Endothelial cell of umbilical vein (primary cell): ENCODE results near the gene TCF7. TPM values are rescaled to one million over a fixed set of nuclear protein-coding genes. Genes with fewer than 3 reads are reported as not detected.

Experiments
- BruUV-seq: library from RNA; stranded (reverse); fragments of 400-500 nt; replicated peaks from 2 replicates; lab custom pipeline; 2021; lab: Mats Ljungman, UMichigan
- CTCF ChIA-PET: fragments of 300-600, 350-600 bp; sonication (Branson Sonifier 250); formaldehyde crosslinking; loops from one replicate; lab custom pipeline; 2021; ENCODE audit warnings: antibody characterized with exemption, inconsistent platforms; lab: Charles Lee
- POLR2A ChIA-PET: fragments of 300-600, 350-600 bp; sonication (Branson Sonifier 250); formaldehyde crosslinking; loops from one replicate; lab custom pipeline; 2021; ENCODE audit warnings: antibody characterized with exemption, inconsistent platforms; lab: Charles Lee
- DNase-seq: peaks from one replicate; pipeline ENCODE4 v3.0.0-alpha.2; 2011; ENCODE audit warnings: low read depth, low spot score
- FAIRE-seq: peaks from 2 replicates; lab custom pipeline; 2011; peaks lifted over from hg19 to GRCh38; lab: Jason Lieb, UNC
- H2AFZ ChIP-seq: 2 replicates; pipeline ENCODE4 v1.6.0; 2012; ENCODE audit warnings: low read depth, low read length, control low read depth, inconsistent platforms
- H3K27ac ChIP-seq: 2 replicates; pipeline ENCODE4 v1.5.1; 2011; ENCODE audit warnings: low read depth, mild to moderate bottlenecking, control low read depth, low read length, moderate library complexity; ENCODE audit not compliant: insufficient read depth
- H3K27me3 ChIP-seq, 2 experiments: 2 replicates each; pipeline versions ENCODE4 v1.6.0 to v1.6.1; 2011; ENCODE audit warnings: low read length in 2 of 2, mixed read lengths in 1 of 2; ENCODE audit not compliant: control insufficient read depth in 2 of 2, insufficient read depth in 2 of 2
- H3K36me3 ChIP-seq, 2 experiments: 2 replicates in 1 of 2; 3 replicates in 1 of 2; pipeline ENCODE4 v1.5.1; 2011; ENCODE audit warnings: low read length in 2 of 2, mild to moderate bottlenecking in 1 of 2, moderate library complexity in 1 of 2; ENCODE audit not compliant: control insufficient read depth in 2 of 2, insufficient read depth in 2 of 2; ENCODE audit errors: extremely low read depth in 1 of 2
- H3K4me1 ChIP-seq: 3 replicates; pipeline ENCODE4 v1.5.1; 2011; ENCODE audit warnings: mild to moderate bottlenecking, low read length; ENCODE audit not compliant: control insufficient read depth, insufficient read depth; ENCODE audit errors: extremely low read depth
- H3K4me2 ChIP-seq: 2 replicates; pipeline ENCODE4 v1.6.1; 2011; ENCODE audit warnings: low read length, control low read depth, mixed read lengths; ENCODE audit not compliant: insufficient read depth
- H3K4me3 ChIP-seq, 3 experiments: fragments of 200-600 bp in 1 of 3; sonication (generic), shearing (Covaris generic) in 1 of 3; replicated peaks in 1 of 3; 2 replicates each; pipeline ENCODE4 v1.5.1; 2011 to 2016; ENCODE audit warnings: control low read depth in 3 of 3, low read length in 3 of 3, mild to moderate bottlenecking in 2 of 3, inconsistent platforms in 1 of 3, low read depth in 1 of 3, moderate library complexity in 1 of 3; ENCODE audit not compliant: insufficient read depth in 1 of 3
- H3K79me2 ChIP-seq: 2 replicates; pipeline ENCODE4 v1.6.0; 2012; ENCODE audit warnings: low read length, inconsistent platforms; ENCODE audit not compliant: control insufficient read depth, insufficient read depth
- H3K9ac ChIP-seq: replicated peaks from 2 replicates; pipeline ENCODE3; 2011; ENCODE audit warnings: low read length, control low read depth; ENCODE audit not compliant: insufficient read depth; ENCODE audit errors: extremely low read depth
- H3K9me1 ChIP-seq: replicated peaks from 3 replicates; pipeline ENCODE4 v1.6.0; 2011; ENCODE audit warnings: mild to moderate bottlenecking, low read length; ENCODE audit not compliant: control insufficient read depth, insufficient read depth; ENCODE audit errors: extremely low read depth
- H3K9me3 ChIP-seq: replicated peaks from 2 replicates; pipeline ENCODE4 v1.5.1; 2012; ENCODE audit warnings: low read length, inconsistent platforms; ENCODE audit not compliant: control insufficient read depth, insufficient read depth
- H4K20me1 ChIP-seq: replicated peaks from 2 replicates; pipeline ENCODE3; 2011; ENCODE audit warnings: mild to moderate bottlenecking, low read length; ENCODE audit not compliant: control insufficient read depth, insufficient read depth; ENCODE audit errors: extremely low read depth
- EZH2 ChIP-seq: IDR thresholded peaks from 2 replicates; pipeline ENCODE4 v1.6.1; 2012; ENCODE audit warnings: borderline replicate concordance, low read depth, mild to moderate bottlenecking, moderate library complexity, low read length, inconsistent platforms; ENCODE audit not compliant: severe bottlenecking
- FOS ChIP-seq: IDR thresholded peaks from 2 replicates; pipeline ENCODE4 v1.6.1; 2011; ENCODE audit warnings: mild to moderate bottlenecking, low read length, moderate library complexity, borderline replicate concordance; ENCODE audit not compliant: insufficient read depth
- GATA2 ChIP-seq: IDR thresholded peaks from 2 replicates; pipeline ENCODE4 v1.7.0; 2011; ENCODE audit warnings: low read depth, mild to moderate bottlenecking, moderate library complexity, mixed read lengths, low read length; ENCODE audit not compliant: insufficient read length, insufficient read depth
- JUN ChIP-seq: IDR thresholded peaks from 2 replicates; pipeline ENCODE4 v1.6.1; 2011; ENCODE audit warnings: borderline replicate concordance, low read depth; ENCODE audit not compliant: insufficient read length, insufficient read depth
- MYC ChIP-seq: IDR thresholded peaks from one replicate; pipeline ENCODE4 v1.6.1; 2011; ENCODE audit warnings: mild to moderate bottlenecking, low read depth, low read length
- POLR2A ChIP-seq: IDR thresholded peaks from 2 replicates; pipeline ENCODE4 v1.6.1; 2012; ENCODE audit warnings: low read depth, mild to moderate bottlenecking, control low read depth, low read length
- dilution Hi-C: fragments of 300-500 bp; cut with MboI; formaldehyde crosslinking; loops from one replicate; pipeline ENCODE4 v1.15.0; 2019; ENCODE audit warnings: low sequenced_read_pairs; ENCODE audit not compliant: extremely low pct_ligation_motif_present
- intact Hi-C: fragments of 100-400 bp; cut with micrococcal nuclease; formaldehyde crosslinking; loops from one replicate; pipeline ENCODE4 v1.10.0; 2022
- polyA plus RNA-seq, 4 experiments: library from polyadenylated mRNA; depleted of rRNA in 3 of 4; stranded (reverse) in 3 of 4; unstranded in 1 of 4; fragments of >200 nt; gene quantifications; 2 replicates each; pipeline versions ENCODE4 v1.2.1 to v1.2.3, GENCODE V29; 2011 to 2012; ENCODE audit warnings: missing spikeins in 1 of 4
- total RNA-seq: library from RNA; stranded (reverse); gene quantifications from 2 replicates; pipeline ENCODE4 v1.2.3, GENCODE V29; 2021
- TF ChIP-seq, protein P1 (sequence below), 2 donors: IDR thresholded peaks; 1 replicate in 1 of 2; 2 replicates in 1 of 2; pipeline ENCODE4 v1.5.1; 2011; ENCODE audit warnings: low read length in 2 of 2, mild to moderate bottlenecking in 2 of 2, moderate library complexity in 2 of 2, control low read depth in 1 of 2, inconsistent platforms in 1 of 2, low read depth in 1 of 2; ENCODE audit not compliant: insufficient read depth in 1 of 2; ENCODE audit errors: extremely low read depth in 1 of 2
- TF ChIP-seq, protein P2 (sequence below): IDR thresholded peaks from 2 replicates; pipeline ENCODE4 v1.6.1; 2011; ENCODE audit not compliant: insufficient read depth, insufficient read length

Gene TCF7
- total and polyA plus RNA-seq, 2 donors (not counting 3 experiments of a cell fraction or from before 2014, with no cell fraction given) = 1.8 to 2.5 TPM

DNA sequence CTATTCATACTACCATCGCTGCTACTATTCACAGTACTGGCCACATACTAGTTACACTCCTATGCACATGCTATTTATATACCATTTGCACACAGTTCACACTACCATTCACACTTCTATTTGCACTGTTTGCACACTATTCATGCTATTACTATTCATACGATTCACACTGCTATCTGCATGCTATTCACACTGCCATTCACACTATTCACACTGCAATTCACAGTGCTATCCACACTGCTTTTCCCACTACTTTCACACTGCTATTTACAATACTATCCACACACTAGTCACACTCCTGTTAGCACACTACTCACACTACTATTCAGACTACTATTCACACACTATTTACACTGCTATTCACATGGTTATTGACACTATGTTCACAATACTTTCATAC, 39.4 kb upstream of the TCF7 start:
- Histone ChIP-seq H3K36me3 (no peaks in the 10 kb centered on the region), H3K27ac (no peak overlapping the region), H3K4me1 (no peaks in the 10 kb centered on the region), H3K79me2 (no peaks in the 10 kb centered on the region), H4K20me1 (no peaks in the 10 kb centered on the region), H3K9me3 (no peaks in the 10 kb centered on the region), H3K27me3 (peaks cover 13 to 21% of the 10 kb centered on the region in 2 experiments), H3K4me2 (no peak overlapping the region), H3K4me3 (no peak overlapping the region), H3K9me1 (no peaks in the 10 kb centered on the region), H2AFZ (no peak overlapping the region), H3K9ac (no peak overlapping the region)
- intact Hi-C loops = no loop called here
- dilution Hi-C loops = no loop called here
- DNase-seq (no peak), FAIRE-seq (no peak)
- CTCF ChIA-PET = no interaction called here
- TF ChIP-seq FOS = no peak
- no peak for TF ChIP-seq EZH2
- TF ChIP-seq POLR2A = no peak
- TF ChIP-seq JUN = no peak
- TF ChIP-seq GATA2 = no peak
- TF ChIP-seq, protein P1, sequence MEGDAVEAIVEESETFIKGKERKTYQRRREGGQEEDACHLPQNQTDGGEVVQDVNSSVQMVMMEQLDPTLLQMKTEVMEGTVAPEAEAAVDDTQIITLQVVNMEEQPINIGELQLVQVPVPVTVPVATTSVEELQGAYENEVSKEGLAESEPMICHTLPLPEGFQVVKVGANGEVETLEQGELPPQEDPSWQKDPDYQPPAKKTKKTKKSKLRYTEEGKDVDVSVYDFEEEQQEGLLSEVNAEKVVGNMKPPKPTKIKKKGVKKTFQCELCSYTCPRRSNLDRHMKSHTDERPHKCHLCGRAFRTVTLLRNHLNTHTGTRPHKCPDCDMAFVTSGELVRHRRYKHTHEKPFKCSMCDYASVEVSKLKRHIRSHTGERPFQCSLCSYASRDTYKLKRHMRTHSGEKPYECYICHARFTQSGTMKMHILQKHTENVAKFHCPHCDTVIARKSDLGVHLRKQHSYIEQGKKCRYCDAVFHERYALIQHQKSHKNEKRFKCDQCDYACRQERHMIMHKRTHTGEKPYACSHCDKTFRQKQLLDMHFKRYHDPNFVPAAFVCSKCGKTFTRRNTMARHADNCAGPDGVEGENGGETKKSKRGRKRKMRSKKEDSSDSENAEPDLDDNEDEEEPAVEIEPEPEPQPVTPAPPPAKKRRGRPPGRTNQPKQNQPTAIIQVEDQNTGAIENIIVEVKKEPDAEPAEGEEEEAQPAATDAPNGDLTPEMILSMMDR (IDR thresholded peaks at IDR 0.05; ENCODE audit: extremely low read depth in 1 of 2, insufficient read depth in 1 of 2, low read depth in 1 of 2, low read length in 2 of 2) = no peak
- TF ChIP-seq, protein P2, sequence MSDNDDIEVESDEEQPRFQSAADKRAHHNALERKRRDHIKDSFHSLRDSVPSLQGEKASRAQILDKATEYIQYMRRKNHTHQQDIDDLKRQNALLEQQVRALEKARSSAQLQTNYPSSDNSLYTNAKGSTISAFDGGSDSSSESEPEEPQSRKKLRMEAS = no peak
- no peak for TF ChIP-seq MYC
- POLR2A ChIA-PET = no interaction called here
- no TSS peak for BruUV-seq
